HepG2 (cell line): ENCODE data around the gene LECT2.

ENCODE experiments used
- BRCA1 ChIP-seq: sonication (generic); formaldehyde crosslinking; IDR thresholded peaks from 2 replicates; pipeline ENCODE4 v1.4.0; 2020; ENCODE audit warnings: missing genetic modification reagents
- PHF8 ChIP-seq: sonication (generic); formaldehyde crosslinking; IDR thresholded peaks from 2 replicates; pipeline ENCODE4 v1.5.0; 2020; ENCODE audit warnings: missing genetic modification reagents
- POLR2AphosphoS5 ChIP-seq: IDR thresholded peaks from 2 replicates; pipeline ENCODE4 v1.6.1; 2012; ENCODE audit warnings: low read depth, low read length
- SRSF9 ChIP-seq: fragments of 200-400 bp; formaldehyde crosslinking; IDR thresholded peaks from 2 replicates; pipeline ENCODE4 v1.6.1; 2018; ENCODE audit warnings: borderline replicate concordance, mild to moderate bottlenecking, low read depth, low read length; ENCODE audit not compliant: insufficient read depth, poor library complexity, severe bottlenecking
- ZBTB7B ChIP-seq: sonication (generic); formaldehyde crosslinking; IDR thresholded peaks from 2 replicates; pipeline ENCODE4 v1.4.0; 2020; ENCODE audit warnings: missing genetic modification reagents
- ZNF24 ChIP-seq: fragments of 450-650 bp; IDR thresholded peaks from 2 replicates; pipeline ENCODE4 v1.6.1; 2017; ENCODE audit warnings: antibody characterized with exemption, mild to moderate bottlenecking
- TF ChIP-seq, protein P1 (sequence below): sonication (generic); formaldehyde crosslinking; IDR thresholded peaks from 2 replicates; pipeline ENCODE4 v1.8.0; 2022; ENCODE audit warnings: mild to moderate bottlenecking, missing genetic modification reagents
- TF ChIP-seq, protein P2 (sequence below): sonication (generic); formaldehyde crosslinking; IDR thresholded peaks from 2 replicates; pipeline ENCODE4 v1.5.1; 2020; ENCODE audit warnings: mild to moderate bottlenecking, missing genetic modification reagents, borderline replicate concordance
- TF ChIP-seq, protein P3 (sequence below): sonication (generic); formaldehyde crosslinking; IDR thresholded peaks from 2 replicates; pipeline ENCODE4 v1.5.0; 2020; ENCODE audit warnings: mild to moderate bottlenecking, missing genetic modification reagents, moderate library complexity
- TF ChIP-seq, protein P4 (sequence below): sonication (generic); formaldehyde crosslinking; IDR thresholded peaks from 2 replicates; pipeline ENCODE4 v1.4.0; 2020; ENCODE audit warnings: missing genetic modification reagents
- TF ChIP-seq, protein P5 (sequence below), 2 experiments: sonication (generic) in 1 of 2; formaldehyde crosslinking in 1 of 2; IDR thresholded peaks; 2 replicates each; pipeline versions ENCODE4 v1.4.0 to v1.6.1; 2018 to 2020; ENCODE audit warnings: missing genetic modification reagents in 2 of 2, borderline replicate concordance in 1 of 2, low read depth in 1 of 2, mild to moderate bottlenecking in 1 of 2, missing biosample characterization in 1 of 2

DNA sequence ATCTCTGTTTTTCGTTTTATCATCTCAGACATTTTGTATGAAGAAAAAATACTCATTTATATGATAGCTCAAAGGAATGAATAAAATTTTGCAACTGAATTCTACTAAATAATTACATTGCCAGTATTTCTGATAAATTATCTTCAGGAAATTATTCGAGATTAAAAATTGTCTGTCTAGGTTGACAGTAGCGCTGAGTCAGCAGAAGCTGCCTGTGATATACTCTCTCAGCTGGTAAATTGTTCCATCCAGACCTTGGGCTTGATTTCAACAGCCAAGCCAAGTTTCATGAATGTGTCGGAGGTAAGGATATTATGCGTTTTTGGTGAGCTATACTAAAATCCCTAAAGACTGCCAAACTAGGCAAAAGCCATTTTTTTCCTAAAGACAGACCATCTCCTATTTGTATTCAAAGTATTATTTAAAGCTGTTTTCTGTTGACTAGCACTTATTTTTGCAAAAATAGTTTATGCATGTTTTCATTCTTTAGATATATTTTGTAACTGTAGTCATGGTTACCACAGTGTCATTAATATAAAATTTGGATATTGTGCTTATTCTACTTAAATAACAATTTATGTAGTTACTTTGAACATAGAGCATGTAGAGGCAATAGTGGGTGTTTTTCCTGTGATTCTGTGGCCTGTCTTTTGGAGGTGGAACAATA, 17.4 kb downstream of the LECT2 start:
- TF ChIP-seq, protein P1, sequence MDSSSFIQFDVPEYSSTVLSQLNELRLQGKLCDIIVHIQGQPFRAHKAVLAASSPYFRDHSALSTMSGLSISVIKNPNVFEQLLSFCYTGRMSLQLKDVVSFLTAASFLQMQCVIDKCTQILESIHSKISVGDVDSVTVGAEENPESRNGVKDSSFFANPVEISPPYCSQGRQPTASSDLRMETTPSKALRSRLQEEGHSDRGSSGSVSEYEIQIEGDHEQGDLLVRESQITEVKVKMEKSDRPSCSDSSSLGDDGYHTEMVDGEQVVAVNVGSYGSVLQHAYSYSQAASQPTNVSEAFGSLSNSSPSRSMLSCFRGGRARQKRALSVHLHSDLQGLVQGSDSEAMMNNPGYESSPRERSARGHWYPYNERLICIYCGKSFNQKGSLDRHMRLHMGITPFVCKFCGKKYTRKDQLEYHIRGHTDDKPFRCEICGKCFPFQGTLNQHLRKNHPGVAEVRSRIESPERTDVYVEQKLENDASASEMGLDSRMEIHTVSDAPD (CRISPR knock-in tag), result no peak
- no peak for TF ChIP-seq POLR2AphosphoS5
- TF ChIP-seq, protein P2, sequence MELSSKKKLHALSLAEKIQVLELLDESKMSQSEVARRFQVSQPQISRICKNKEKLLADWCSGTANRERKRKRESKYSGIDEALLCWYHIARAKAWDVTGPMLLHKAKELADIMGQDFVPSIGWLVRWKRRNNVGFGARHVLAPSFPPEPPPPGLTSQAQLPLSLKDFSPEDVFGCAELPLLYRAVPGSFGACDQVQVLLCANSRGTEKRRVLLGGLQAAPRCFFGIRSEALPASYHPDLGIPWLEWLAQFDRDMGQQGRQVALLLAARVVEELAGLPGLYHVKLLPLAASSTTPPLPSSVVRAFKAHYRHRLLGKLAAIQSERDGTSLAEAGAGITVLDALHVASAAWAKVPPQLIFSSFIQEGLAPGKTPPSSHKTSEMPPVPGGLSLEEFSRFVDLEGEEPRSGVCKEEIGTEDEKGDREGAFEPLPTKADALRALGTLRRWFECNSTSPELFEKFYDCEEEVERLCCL (CRISPR knock-in tag), result no peak
- TF ChIP-seq PHF8 (CRISPR knock-in tag), result no peak
- TF ChIP-seq, protein P3, sequence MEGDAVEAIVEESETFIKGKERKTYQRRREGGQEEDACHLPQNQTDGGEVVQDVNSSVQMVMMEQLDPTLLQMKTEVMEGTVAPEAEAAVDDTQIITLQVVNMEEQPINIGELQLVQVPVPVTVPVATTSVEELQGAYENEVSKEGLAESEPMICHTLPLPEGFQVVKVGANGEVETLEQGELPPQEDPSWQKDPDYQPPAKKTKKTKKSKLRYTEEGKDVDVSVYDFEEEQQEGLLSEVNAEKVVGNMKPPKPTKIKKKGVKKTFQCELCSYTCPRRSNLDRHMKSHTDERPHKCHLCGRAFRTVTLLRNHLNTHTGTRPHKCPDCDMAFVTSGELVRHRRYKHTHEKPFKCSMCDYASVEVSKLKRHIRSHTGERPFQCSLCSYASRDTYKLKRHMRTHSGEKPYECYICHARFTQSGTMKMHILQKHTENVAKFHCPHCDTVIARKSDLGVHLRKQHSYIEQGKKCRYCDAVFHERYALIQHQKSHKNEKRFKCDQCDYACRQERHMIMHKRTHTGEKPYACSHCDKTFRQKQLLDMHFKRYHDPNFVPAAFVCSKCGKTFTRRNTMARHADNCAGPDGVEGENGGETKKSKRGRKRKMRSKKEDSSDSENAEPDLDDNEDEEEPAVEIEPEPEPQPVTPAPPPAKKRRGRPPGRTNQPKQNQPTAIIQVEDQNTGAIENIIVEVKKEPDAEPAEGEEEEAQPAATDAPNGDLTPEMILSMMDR (CRISPR knock-in tag), result no peak
- no peak for TF ChIP-seq SRSF9
- TF ChIP-seq, protein P4, sequence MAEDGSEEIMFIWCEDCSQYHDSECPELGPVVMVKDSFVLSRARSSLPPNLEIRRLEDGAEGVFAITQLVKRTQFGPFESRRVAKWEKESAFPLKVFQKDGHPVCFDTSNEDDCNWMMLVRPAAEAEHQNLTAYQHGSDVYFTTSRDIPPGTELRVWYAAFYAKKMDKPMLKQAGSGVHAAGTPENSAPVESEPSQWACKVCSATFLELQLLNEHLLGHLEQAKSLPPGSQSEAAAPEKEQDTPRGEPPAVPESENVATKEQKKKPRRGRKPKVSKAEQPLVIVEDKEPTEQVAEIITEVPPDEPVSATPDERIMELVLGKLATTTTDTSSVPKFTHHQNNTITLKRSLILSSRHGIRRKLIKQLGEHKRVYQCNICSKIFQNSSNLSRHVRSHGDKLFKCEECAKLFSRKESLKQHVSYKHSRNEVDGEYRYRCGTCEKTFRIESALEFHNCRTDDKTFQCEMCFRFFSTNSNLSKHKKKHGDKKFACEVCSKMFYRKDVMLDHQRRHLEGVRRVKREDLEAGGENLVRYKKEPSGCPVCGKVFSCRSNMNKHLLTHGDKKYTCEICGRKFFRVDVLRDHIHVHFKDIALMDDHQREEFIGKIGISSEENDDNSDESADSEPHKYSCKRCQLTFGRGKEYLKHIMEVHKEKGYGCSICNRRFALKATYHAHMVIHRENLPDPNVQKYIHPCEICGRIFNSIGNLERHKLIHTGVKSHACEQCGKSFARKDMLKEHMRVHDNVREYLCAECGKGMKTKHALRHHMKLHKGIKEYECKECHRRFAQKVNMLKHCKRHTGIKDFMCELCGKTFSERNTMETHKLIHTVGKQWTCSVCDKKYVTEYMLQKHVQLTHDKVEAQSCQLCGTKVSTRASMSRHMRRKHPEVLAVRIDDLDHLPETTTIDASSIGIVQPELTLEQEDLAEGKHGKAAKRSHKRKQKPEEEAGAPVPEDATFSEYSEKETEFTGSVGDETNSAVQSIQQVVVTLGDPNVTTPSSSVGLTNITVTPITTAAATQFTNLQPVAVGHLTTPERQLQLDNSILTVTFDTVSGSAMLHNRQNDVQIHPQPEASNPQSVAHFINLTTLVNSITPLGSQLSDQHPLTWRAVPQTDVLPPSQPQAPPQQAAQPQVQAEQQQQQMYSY (CRISPR knock-in tag), result no peak
- no peak for TF ChIP-seq ZBTB7B (CRISPR knock-in tag)
- TF ChIP-seq ZNF24, result no peak
- no peak for TF ChIP-seq BRCA1 (CRISPR knock-in tag)
- TF ChIP-seq, protein P5, sequence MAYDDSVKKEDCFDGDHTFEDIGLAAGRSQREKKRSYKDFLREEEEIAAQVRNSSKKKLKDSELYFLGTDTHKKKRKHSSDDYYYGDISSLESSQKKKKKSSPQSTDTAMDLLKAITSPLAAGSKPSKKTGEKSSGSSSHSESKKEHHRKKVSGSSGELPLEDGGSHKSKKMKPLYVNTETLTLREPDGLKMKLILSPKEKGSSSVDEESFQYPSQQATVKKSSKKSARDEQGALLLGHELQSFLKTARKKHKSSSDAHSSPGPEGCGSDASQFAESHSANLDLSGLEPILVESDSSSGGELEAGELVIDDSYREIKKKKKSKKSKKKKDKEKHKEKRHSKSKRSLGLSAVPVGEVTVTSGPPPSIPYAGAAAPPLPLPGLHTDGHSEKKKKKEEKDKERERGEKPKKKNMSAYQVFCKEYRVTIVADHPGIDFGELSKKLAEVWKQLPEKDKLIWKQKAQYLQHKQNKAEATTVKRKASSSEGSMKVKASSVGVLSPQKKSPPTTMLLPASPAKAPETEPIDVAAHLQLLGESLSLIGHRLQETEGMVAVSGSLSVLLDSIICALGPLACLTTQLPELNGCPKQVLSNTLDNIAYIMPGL (CRISPR knock-in tag; IDR thresholded peaks at IDR 0.05; ENCODE audit: borderline replicate concordance in 1 of 2, low read depth in 1 of 2), result no peak
